Left colon (tissue), 2 donors: ENCODE measurements around the gene TSC22D3. TPM values are rescaled to one million over a fixed set of nuclear protein-coding genes. Genes with fewer than 3 reads are reported as not detected.
"Not testable (repeated sequence)": the region's sequence is repeated elsewhere in the genome, so short reads cannot be mapped to it uniquely, and the experiment has no call there.

Experiments used
- ATAC-seq: fragments of 200-7000 bp; cut with Tn5 transposase; one replicate; pipeline ENCODE4 v1.9.1; 2020; ENCODE audit warnings: mild to moderate bottlenecking, moderate library complexity
- DNase-seq, 2 donors: peaks; one replicate each; pipeline ENCODE4 v3.0.0-alpha.2; 2020
- intact Hi-C, 2 donors: fragments of 100-400 bp; cut with DNase I in 1 of 2; cut with micrococcal nuclease in 1 of 2; formaldehyde crosslinking; loops; one replicate each; pipeline versions ENCODE4 v1.11.2 to v1.14.0; 2022; cut with DNase I, micrococcal nuclease
- total RNA-seq, 2 donors: library from RNA; stranded (reverse); fragmentation: NEBNext Ultra II Directional; extraction: Animal tissue kit (Norgen Biotek cat#: 25700); gene quantifications; one replicate each; pipeline ENCODE4 v1.2.1, GENCODE V29; 2021
- donor health status: DM: no; HTN: no; CAD: no.
- donor health status: DM: yes; HTN: yes; CAD: no.

The TSC22D3 gene
- total RNA-seq, 2 donors from 2014 or later = 33.0 to 106 TPM

- ATAC-seq = no peak
- intact Hi-C loops = no loop called here
Observed at GRCh38 chrX:107675365-107675654, 100.3 kb downstream of the TSC22D3 start.

DNA sequence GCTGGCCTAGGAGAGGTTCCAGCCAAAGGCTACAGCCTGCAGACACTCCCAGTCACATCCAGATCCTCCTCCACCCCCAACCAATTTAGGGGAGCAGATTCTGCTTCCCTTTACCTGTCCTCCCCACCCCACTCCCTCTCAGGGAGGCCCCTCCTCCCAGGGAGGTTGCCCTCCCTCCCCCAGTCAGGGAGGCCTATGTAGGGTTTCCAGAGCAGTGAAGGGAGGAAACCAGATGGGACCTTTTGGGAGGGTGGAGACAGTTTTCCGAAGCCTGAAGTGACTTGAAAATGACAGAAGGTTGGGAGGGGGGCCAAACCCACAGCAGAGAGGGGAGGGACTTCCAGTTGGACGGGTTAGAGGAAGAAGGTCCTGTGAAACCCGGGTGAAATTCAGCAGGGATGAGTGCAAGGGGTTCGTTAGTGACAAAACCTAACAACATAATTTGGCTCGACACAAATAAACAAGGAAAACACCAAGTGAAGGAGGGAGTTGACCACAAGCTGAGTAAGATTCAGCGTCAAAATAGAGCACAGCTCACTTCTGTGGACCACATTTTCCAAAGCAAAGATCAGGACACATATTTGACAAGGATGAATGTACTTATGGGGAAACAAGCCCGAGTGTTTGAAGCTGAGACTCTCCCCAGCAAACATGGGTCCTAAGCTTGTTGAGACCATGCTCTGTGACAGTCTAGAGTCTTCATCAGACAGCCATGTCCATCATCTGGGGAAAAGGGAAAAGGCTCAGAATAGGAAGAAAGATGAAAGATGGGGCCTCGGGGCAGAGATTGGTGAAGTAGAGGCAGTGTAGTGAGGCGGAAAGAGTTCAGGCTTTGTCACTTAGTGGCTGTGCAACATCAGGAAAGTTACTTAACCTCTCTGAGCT lies 100.9 kb downstream of the TSC22D3 start:
- DNase-seq (peak; percentile 34 to 73), ATAC-seq (no peak)
- intact Hi-C loops = no loop called here

More at GRCh38 chrX:107675365-107675654, 100.3 kb downstream of the TSC22D3 start:
- no peak for DNase-seq

DNA sequence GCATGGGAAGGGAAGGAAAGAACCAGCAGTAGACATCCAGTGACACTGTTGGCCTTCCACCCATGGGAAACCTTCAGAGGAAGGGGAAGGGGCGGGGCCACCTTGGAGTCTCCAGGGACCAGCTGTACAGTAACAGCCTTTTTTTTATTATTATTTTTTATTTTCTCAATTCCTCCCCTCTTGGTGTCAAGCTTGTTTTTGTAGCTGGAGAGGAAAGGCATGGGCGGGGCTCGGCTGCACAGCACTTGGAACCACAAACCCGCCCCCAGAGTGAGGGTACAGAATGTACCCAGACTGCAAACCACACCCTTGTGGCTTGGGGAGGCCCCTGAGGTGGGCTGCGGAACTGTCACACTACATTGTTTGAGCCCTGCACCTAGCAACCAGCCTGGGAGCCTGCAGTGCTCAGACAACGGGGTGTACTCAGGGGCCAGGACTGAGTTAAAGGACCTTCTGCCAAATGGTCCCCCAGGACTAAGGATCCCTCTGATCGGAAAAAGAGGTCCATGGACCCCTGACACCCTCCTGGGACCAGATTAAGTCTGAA lies 101.6 kb downstream of the TSC22D3 start:
- intact Hi-C loops = no loop called here

GRCh38 chrX:107673431-107673830 lies 102.2 kb downstream of the TSC22D3 start:
- intact Hi-C loops = no loop called here
- ATAC-seq = no peak
- no peak for DNase-seq

More for the DNA sequence above, 101.6 kb downstream of the TSC22D3 start:
- peak; percentile 73 to 92 for DNase-seq
- ATAC-seq = peak; percentile 35

DNA sequence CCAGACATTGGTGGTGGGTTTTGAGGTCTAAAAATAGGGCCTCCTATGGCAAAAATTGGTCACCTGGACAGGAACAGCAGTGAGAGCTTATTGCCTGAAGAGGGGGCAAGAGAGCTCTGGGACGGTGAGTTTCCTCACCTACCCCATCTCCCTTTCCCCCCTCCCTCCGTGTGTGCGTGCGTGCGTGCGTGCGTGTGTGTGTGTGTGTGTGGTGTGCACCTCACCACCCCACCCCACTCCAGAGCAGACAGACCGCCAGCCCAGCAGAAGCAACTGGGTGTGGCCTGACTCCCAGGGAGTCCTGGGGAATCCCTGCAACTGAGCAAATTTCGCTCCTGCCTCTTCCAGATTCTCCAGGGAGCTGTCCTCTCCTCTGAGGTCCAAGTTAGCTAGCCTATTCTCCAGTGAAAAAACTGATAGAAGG lies 102.6 kb downstream of the TSC22D3 start:
- intact Hi-C loops = no loop called here
- ATAC-seq = peak; percentile 77
- DNase-seq = peak; percentile 81 to 91

DNA sequence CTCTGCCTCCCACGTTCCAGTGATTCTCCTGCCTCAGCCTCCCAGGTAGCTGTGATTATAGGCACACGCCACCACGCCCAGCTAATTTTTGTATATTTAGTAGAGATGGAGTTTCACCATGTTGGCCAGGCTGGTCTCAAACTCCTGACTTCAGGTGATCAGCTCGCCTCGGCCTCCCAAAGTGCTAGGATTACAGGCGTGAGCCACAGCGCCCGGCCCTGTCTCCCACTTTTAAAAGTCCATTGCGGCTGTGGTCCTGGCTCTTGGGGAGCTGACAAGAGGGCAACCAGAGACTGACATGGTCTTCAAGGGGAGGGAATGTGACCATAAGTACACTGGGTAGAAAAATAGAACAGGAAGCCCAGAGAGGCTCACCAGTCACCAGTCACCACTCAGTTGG lies 104.3 kb downstream of the TSC22D3 start:
- DNase-seq, ATAC-seq, intact Hi-C loops: not testable (repeated sequence)

DNA sequence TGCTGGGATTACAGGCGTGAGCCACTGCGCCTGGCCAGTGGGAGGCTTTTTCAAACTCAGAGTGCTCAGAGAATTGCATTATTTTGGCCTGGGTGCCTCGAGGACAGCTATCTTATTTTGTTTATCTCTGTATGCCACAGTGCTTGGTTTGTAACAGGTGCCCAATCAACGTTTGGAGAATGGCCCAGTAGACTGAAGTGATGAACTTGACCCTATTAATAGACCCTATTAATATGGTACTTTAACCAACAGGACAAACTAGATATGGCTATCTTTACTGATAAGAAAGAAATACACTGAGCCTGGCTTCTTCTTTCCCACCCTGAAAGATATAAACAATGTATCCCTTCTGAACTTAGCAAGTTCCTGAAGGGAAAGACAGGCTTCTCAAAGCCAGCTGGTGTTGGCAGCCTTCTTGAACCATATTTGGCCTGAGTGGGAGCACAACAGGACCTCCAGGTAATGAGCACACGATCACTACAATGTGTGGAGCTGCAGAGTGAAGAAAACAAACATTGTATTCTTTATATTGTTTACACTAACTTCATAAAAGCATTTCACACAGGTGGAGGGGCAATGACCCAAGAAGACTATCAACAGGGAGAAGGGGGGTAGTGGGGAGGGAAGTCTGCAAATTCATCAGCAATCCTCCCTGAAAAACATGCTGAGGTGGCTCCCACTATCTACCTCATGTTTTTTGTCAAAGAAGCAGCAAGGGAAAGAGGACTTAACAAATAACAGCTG lies 105.5 kb downstream of the TSC22D3 start:
- DNase-seq (no peak), ATAC-seq (peak; percentile 19)
- intact Hi-C loops = no loop called here

GRCh38 chrX:107669261-107669660 lies 106.3 kb downstream of the TSC22D3 start:
- DNase-seq = no peak
- ATAC-seq = no peak
- intact Hi-C loops = no loop called here

DNA sequence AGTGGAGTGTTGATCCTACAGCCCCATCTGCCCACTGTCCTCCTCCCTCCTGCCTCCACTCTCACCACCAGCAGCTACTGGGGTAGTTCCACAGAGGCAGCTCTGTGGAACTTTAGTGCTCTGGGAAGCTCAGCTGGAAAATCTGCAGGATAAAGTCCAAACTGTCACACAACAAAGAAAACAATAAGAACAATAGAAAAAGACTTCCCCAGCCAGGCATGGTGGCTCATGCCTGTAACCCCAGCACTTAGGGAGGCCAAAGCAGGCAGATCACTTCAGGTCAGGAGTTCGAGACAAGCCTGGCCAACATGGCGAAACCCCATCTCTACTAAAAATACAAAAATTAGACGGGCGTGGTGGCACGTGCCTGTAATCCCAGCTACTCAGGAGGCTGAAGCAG lies 106.9 kb downstream of the TSC22D3 start:
- DNase-seq, intact Hi-C loops: not testable (repeated sequence)
- ATAC-seq = peak; percentile 34

DNA sequence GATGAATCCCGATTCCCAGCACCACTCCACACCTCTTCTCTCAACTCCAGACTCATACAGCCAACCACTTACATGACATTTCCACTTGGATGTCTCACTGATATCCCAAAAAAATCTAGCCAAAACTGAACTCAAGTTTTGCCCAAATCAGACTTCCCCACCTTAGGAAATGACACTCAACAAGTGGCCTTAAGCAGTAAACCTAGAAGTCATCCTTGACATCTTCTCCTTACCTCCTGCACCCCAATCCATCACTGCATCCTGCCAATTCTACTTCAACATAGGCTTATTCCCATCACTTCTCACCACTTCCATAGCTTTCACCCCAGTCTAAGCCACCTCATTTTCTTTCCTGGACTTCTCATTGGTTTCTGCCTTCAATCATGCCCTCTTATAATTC lies 108.2 kb downstream of the TSC22D3 start:
- DNase-seq (no peak), ATAC-seq (no peak)
- intact Hi-C loops = no loop called here

DNA sequence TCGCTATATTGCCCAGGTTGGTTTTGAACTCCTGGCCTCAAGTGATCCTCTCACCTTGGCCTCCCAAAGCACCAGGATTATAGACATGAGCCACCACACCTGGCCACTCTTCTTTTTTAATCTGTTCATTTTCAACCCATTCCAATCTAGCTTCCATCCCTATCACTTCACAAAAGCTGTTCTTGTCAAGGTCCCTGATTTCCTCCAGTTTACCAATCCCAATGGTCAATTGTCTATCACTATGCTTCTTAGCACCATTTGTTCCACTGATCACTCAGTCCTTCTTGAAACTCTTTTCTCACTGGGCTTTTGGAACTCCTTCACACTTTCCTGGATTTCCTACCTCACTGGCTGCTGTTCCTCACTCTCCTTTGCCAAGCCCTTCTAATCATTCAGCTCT lies 108.7 kb downstream of the TSC22D3 start:
- DNase-seq = no peak
- ATAC-seq = no peak
- intact Hi-C loops = no loop called here

Other genes starting within 250 kb of the TSC22D3 start
- gene PRPS1, start 147.3 kb downstream of the TSC22D3 start, total RNA-seq = 1 to 10 TPM; 8.1 to 9.4 TPM
- gene NCBP2L, start 1.9 kb upstream of the TSC22D3 start, total RNA-seq = not detected
- 1 to 10 TPM; 2.2 to 8.5 TPM for gene MID2, start 50.1 kb upstream of the TSC22D3 start, total RNA-seq
- not detected for gene TEX13B, start 206.6 kb upstream of the TSC22D3 start, total RNA-seq